ENCODE data around the gene MRPL45. TPM values are rescaled to one million over a fixed set of nuclear protein-coding genes. Genes with fewer than 3 reads are reported as not detected.

The MRPL45 gene
- total RNA-seq, 1 experiment from 2014 or later = 60.3 TPM

DNA sequence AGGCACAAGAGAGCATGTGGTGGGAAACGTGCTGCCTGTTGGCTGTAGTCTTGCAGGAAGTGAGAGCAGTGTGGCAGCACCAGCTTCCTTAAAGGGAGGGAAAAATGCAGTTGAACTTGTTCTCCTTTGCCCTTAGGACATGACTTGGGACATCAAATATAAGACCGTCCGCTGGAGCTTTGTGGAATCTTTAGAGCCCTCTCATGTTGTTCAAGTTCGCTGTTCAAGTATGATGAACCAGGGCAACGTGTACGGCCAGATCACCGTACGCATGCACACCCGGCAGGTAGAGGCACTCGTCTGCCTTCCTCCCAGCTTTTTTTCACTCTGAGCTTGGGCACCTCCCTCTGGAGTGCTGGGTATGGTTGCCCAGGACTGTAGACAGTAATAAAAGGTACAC is 23.5 kb downstream of the MRPL45 start (continued):
- TF ChIP-seq, protein P1, sequence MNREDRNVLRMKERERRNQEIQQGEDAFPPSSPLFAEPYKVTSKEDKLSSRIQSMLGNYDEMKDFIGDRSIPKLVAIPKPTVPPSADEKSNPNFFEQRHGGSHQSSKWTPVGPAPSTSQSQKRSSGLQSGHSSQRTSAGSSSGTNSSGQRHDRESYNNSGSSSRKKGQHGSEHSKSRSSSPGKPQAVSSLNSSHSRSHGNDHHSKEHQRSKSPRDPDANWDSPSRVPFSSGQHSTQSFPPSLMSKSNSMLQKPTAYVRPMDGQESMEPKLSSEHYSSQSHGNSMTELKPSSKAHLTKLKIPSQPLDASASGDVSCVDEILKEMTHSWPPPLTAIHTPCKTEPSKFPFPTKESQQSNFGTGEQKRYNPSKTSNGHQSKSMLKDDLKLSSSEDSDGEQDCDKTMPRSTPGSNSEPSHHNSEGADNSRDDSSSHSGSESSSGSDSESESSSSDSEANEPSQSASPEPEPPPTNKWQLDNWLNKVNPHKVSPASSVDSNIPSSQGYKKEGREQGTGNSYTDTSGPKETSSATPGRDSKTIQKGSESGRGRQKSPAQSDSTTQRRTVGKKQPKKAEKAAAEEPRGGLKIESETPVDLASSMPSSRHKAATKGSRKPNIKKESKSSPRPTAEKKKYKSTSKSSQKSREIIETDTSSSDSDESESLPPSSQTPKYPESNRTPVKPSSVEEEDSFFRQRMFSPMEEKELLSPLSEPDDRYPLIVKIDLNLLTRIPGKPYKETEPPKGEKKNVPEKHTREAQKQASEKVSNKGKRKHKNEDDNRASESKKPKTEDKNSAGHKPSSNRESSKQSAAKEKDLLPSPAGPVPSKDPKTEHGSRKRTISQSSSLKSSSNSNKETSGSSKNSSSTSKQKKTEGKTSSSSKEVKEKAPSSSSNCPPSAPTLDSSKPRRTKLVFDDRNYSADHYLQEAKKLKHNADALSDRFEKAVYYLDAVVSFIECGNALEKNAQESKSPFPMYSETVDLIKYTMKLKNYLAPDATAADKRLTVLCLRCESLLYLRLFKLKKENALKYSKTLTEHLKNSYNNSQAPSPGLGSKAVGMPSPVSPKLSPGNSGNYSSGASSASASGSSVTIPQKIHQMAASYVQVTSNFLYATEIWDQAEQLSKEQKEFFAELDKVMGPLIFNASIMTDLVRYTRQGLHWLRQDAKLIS (CRISPR knock-in tag; IDR thresholded peaks at IDR 0.05; ENCODE audit: borderline replicate concordance) = no peak

DNA sequence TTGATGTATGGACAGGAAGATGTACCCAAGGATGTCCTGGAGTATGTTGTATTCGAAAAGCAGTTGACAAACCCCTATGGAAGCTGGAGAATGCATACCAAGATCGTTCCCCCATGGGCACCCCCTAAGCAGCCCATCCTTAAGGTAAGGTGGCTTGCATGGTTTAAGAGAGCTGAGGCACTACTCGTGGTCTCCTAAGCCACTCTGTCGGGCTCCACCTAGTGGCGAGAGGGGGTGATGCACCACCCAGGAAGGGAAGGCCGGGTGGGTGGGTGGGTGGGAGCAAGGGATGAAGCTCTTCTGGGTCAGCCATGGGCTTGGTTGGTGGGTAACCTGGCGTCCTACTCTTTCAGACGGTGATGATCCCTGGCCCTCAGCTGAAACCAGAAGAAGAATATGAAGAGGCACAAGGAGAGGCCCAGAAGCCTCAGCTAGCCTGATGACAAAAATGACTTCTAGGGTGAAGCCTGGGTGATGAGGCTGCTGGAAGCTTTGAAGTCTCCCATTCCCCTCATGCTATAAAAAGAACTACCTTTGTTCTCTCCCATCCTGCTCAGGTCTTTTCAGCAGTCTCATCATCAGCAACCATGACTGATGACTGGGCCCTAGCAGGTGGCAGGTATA is 25.3 kb downstream of the MRPL45 start:
- ATAC-seq (peak; percentile 78), DNase-seq (ENCODE audit: low spot score) (peak; percentile 83)
- Mint-ChIP-seq H3K27me3 (ENCODE audit: low read depth) (no peaks in the 10 kb centered on the region), H3K36me3 (peaks cover 34% of the 10 kb centered on the region), H3K9me3 (no peaks in the 10 kb centered on the region), H3K27ac (no peak overlapping the region; the same call in 1 of the 2 replicates), H3K4me1 (peaks cover 22% of the 10 kb centered on the region), H3K4me3 (no peak overlapping the region)
- ChIA-PET POLR2A (no interaction called here), CTCF (interaction anchor here (0.7 to 5.6 kb wide), 34 partner anchors 9 to 384 kb away, joined by 3 to 165 read pairs (median 6); partner anchors contain the start of gene SOCS7)
- TF ChIP-seq, protein P2, sequence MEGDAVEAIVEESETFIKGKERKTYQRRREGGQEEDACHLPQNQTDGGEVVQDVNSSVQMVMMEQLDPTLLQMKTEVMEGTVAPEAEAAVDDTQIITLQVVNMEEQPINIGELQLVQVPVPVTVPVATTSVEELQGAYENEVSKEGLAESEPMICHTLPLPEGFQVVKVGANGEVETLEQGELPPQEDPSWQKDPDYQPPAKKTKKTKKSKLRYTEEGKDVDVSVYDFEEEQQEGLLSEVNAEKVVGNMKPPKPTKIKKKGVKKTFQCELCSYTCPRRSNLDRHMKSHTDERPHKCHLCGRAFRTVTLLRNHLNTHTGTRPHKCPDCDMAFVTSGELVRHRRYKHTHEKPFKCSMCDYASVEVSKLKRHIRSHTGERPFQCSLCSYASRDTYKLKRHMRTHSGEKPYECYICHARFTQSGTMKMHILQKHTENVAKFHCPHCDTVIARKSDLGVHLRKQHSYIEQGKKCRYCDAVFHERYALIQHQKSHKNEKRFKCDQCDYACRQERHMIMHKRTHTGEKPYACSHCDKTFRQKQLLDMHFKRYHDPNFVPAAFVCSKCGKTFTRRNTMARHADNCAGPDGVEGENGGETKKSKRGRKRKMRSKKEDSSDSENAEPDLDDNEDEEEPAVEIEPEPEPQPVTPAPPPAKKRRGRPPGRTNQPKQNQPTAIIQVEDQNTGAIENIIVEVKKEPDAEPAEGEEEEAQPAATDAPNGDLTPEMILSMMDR (IDR thresholded peaks at IDR 0.05) = peak; percentile 90
- TF ChIP-seq CREM (CRISPR knock-in tag; IDR thresholded peaks at IDR 0.05) = no peak

DNA sequence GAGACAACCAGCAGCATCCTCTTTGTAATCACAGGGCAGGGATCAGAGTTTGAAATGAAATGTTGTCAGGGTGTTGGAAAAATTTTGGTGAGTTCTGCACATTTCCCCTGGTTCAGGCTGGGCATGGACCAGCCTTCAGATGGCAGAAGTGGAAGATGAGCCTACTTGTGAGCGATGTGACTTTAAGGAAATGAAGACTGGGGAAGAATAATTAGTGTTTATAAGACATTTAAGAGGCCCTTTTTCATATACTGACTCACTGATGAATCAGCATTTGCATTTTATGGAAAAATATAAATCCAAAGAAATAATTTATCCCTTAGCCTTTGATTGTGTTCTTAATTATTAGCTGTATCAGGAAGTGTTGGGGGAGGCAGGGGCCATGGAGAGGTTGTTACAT is 25.9 kb downstream of the MRPL45 start:
- ChIA-PET POLR2A (no interaction called here), CTCF (interaction anchor here (0.7 to 5.6 kb wide), 32 partner anchors 10 to 384 kb away, joined by 3 to 165 read pairs (median 6); partner anchors contain the start of gene SOCS7)
- Mint-ChIP-seq H3K4me3 (no peak overlapping the region), H3K4me1 (peaks cover 22% of the 10 kb centered on the region), H3K27me3 (ENCODE audit: low read depth) (no peaks in the 10 kb centered on the region), H3K27ac (no peak overlapping the region), H3K9me3 (no peaks in the 10 kb centered on the region), H3K36me3 (peaks cover 34% of the 10 kb centered on the region)
- no peak for TF ChIP-seq NFATC4 (CRISPR knock-in tag; IDR thresholded peaks at IDR 0.05)
- TF ChIP-seq NR3C1 (CRISPR knock-in tag; conservative IDR thresholded peaks at IDR 0.05; ENCODE audit: low read depth) = no peak
- no peak for TF ChIP-seq FOXP1 (CRISPR knock-in tag; IDR thresholded peaks at IDR 0.05; ENCODE audit: borderline replicate concordance)
- no peak for TF ChIP-seq GABPB1 (CRISPR knock-in tag; IDR thresholded peaks at IDR 0.05)
- no peak for TF ChIP-seq RORB (CRISPR knock-in tag; IDR thresholded peaks at IDR 0.05)
- TF ChIP-seq, protein P3, sequence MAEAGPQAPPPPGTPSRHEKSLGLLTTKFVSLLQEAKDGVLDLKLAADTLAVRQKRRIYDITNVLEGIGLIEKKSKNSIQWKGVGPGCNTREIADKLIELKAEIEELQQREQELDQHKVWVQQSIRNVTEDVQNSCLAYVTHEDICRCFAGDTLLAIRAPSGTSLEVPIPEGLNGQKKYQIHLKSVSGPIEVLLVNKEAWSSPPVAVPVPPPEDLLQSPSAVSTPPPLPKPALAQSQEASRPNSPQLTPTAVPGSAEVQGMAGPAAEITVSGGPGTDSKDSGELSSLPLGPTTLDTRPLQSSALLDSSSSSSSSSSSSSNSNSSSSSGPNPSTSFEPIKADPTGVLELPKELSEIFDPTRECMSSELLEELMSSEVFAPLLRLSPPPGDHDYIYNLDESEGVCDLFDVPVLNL (CRISPR knock-in tag; IDR thresholded peaks at IDR 0.05; ENCODE audit: borderline replicate concordance, low read depth) = no peak
- DNase-seq (ENCODE audit: low spot score) (no peak), ATAC-seq (no peak)

DNA sequence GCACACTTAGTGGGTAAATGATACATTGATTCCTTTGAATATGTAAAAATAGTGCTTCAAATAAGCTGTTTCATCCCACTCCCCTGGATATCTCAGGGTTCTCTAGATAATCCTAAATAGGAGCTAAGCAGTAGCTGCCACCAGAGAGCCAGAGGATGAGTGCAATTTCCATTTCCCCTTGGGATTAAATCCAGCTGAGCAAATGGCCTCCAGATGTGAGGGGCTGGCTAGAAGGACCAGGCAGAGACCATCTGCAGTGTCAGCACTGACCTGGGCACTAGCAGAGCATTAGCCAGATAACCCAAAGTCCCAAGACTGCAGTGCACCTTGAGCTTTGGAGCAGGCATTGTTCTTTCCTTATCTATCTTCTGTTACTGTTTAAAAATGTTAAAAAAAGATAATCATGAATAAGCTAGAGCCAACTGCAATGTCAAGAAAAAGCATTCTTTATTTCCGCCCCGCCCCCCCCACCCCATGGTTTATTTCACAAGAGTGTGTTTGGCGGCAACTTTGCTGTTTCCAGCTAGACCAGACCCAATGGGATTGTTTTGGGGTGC is 27.3 kb downstream of the MRPL45 start:
- no peak for ATAC-seq
- no peaks in the 10 kb centered on the region for H3K9me3 Mint-ChIP-seq
- TF ChIP-seq, protein P4, sequence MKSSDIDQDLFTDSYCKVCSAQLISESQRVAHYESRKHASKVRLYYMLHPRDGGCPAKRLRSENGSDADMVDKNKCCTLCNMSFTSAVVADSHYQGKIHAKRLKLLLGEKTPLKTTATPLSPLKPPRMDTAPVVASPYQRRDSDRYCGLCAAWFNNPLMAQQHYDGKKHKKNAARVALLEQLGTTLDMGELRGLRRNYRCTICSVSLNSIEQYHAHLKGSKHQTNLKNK (CRISPR knock-in tag; IDR thresholded peaks at IDR 0.05) = no peak
- TF ChIP-seq, protein P5, sequence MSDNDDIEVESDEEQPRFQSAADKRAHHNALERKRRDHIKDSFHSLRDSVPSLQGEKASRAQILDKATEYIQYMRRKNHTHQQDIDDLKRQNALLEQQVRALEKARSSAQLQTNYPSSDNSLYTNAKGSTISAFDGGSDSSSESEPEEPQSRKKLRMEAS (CRISPR knock-in tag; IDR thresholded peaks at IDR 0.05) = no peak
- TF ChIP-seq ZNF396 (CRISPR knock-in tag; IDR thresholded peaks at IDR 0.05; ENCODE audit: borderline replicate concordance) = no peak
- TF ChIP-seq, protein P6, sequence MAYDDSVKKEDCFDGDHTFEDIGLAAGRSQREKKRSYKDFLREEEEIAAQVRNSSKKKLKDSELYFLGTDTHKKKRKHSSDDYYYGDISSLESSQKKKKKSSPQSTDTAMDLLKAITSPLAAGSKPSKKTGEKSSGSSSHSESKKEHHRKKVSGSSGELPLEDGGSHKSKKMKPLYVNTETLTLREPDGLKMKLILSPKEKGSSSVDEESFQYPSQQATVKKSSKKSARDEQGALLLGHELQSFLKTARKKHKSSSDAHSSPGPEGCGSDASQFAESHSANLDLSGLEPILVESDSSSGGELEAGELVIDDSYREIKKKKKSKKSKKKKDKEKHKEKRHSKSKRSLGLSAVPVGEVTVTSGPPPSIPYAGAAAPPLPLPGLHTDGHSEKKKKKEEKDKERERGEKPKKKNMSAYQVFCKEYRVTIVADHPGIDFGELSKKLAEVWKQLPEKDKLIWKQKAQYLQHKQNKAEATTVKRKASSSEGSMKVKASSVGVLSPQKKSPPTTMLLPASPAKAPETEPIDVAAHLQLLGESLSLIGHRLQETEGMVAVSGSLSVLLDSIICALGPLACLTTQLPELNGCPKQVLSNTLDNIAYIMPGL (CRISPR knock-in tag; IDR thresholded peaks at IDR 0.05) = no peak
- no peak for TF ChIP-seq NFYB (CRISPR knock-in tag; conservative IDR thresholded peaks at IDR 0.05; ENCODE audit: low read depth)
- TF ChIP-seq, protein P7, sequence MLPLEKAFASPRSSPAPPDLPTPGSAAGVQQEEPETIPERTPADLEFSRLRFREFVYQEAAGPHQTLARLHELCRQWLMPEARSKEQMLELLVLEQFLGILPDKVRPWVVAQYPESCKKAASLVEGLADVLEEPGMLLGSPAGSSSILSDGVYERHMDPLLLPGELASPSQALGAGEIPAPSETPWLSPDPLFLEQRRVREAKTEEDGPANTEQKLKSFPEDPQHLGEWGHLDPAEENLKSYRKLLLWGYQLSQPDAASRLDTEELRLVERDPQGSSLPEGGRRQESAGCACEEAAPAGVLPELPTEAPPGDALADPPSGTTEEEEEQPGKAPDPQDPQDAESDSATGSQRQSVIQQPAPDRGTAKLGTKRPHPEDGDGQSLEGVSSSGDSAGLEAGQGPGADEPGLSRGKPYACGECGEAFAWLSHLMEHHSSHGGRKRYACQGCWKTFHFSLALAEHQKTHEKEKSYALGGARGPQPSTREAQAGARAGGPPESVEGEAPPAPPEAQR (CRISPR knock-in tag; IDR thresholded peaks at IDR 0.05) = no peak
- TF ChIP-seq NFATC4 (CRISPR knock-in tag; IDR thresholded peaks at IDR 0.05) = no peak
- no peak for TF ChIP-seq ZNF232 (CRISPR knock-in tag; IDR thresholded peaks at IDR 0.05)
- TF ChIP-seq SMAD3 (CRISPR knock-in tag; IDR thresholded peaks at IDR 0.05; ENCODE audit: borderline replicate concordance) = no peak

More for the DNA sequence above, 27.3 kb downstream of the MRPL45 start:
- POLR2A ChIA-PET = interaction anchor here (0.5 to 1.6 kb wide), 6 partner anchors 11 to 1876 kb away, joined by 3 to 5 read pairs (median 4); no protein-coding TSS in a partner anchor
- Mint-ChIP-seq H3K27ac (no peak overlapping the region), H3K4me3 (no peak overlapping the region), H3K27me3 (ENCODE audit: low read depth) (no peaks in the 10 kb centered on the region), H3K36me3 (peaks cover 30% of the 10 kb centered on the region), H3K4me1 (peaks cover 30% of the 10 kb centered on the region)
- DNase-seq (ENCODE audit: low spot score) = no peak
- CTCF ChIA-PET = interaction anchor here (0.6 to 5.6 kb wide), 16 partner anchors 9 to 343 kb away, joined by 3 to 165 read pairs (median 4); no protein-coding TSS in a partner anchor
